ENCODE results near the gene GPR156.

GRCh38 chr3:120280566-120280965 is 4.5 kb downstream of the GPR156 start:
- TF ChIP-seq CTCF (IDR thresholded peaks at IDR 0.05) (no peak), POLR2A (IDR thresholded peaks at IDR 0.05) (no peak)

Measured in testis (tissue), 2 donors.